Endothelial cell of umbilical vein (primary cell): ENCODE results near the gene CTIF. TPM values are rescaled to one million over a fixed set of nuclear protein-coding genes. Genes with fewer than 3 reads are reported as not detected.

ENCODE experiments used
- BruUV-seq: library from RNA; stranded (reverse); fragments of 400-500 nt; replicated peaks from 2 replicates; lab custom pipeline; 2021; lab: Mats Ljungman, UMichigan
- CTCF ChIA-PET: fragments of 300-600, 350-600 bp; sonication (Branson Sonifier 250); formaldehyde crosslinking; loops from one replicate; lab custom pipeline; 2021; ENCODE audit warnings: antibody characterized with exemption, inconsistent platforms; lab: Charles Lee
- POLR2A ChIA-PET: fragments of 300-600, 350-600 bp; sonication (Branson Sonifier 250); formaldehyde crosslinking; loops from one replicate; lab custom pipeline; 2021; ENCODE audit warnings: antibody characterized with exemption, inconsistent platforms; lab: Charles Lee
- DNase-seq: peaks from one replicate; pipeline ENCODE4 v3.0.0-alpha.2; 2011; ENCODE audit warnings: low read depth, low spot score
- FAIRE-seq: peaks from 2 replicates; lab custom pipeline; 2011; peaks lifted over from hg19 to GRCh38; lab: Jason Lieb, UNC
- H2AFZ ChIP-seq: 2 replicates; pipeline ENCODE4 v1.6.0; 2012; ENCODE audit warnings: low read depth, low read length, control low read depth, inconsistent platforms
- H3K27ac ChIP-seq: 2 replicates; pipeline ENCODE4 v1.5.1; 2011; ENCODE audit warnings: low read depth, mild to moderate bottlenecking, control low read depth, low read length, moderate library complexity; ENCODE audit not compliant: insufficient read depth
- H3K27me3 ChIP-seq, 2 experiments: 2 replicates each; pipeline versions ENCODE4 v1.6.0 to v1.6.1; 2011; ENCODE audit warnings: low read length in 2 of 2, mixed read lengths in 1 of 2; ENCODE audit not compliant: control insufficient read depth in 2 of 2, insufficient read depth in 2 of 2
- H3K36me3 ChIP-seq, 2 experiments: 2 replicates in 1 of 2; 3 replicates in 1 of 2; pipeline ENCODE4 v1.5.1; 2011; ENCODE audit warnings: low read length in 2 of 2, mild to moderate bottlenecking in 1 of 2, moderate library complexity in 1 of 2; ENCODE audit not compliant: control insufficient read depth in 2 of 2, insufficient read depth in 2 of 2; ENCODE audit errors: extremely low read depth in 1 of 2
- H3K4me1 ChIP-seq: 3 replicates; pipeline ENCODE4 v1.5.1; 2011; ENCODE audit warnings: mild to moderate bottlenecking, low read length; ENCODE audit not compliant: control insufficient read depth, insufficient read depth; ENCODE audit errors: extremely low read depth
- H3K4me2 ChIP-seq: 2 replicates; pipeline ENCODE4 v1.6.1; 2011; ENCODE audit warnings: low read length, control low read depth, mixed read lengths; ENCODE audit not compliant: insufficient read depth
- H3K4me3 ChIP-seq, 3 experiments: fragments of 200-600 bp in 1 of 3; sonication (generic), shearing (Covaris generic) in 1 of 3; replicated peaks in 1 of 3; 2 replicates each; pipeline ENCODE4 v1.5.1; 2011 to 2016; ENCODE audit warnings: control low read depth in 3 of 3, low read length in 3 of 3, mild to moderate bottlenecking in 2 of 3, inconsistent platforms in 1 of 3, low read depth in 1 of 3, moderate library complexity in 1 of 3; ENCODE audit not compliant: insufficient read depth in 1 of 3
- H3K79me2 ChIP-seq: 2 replicates; pipeline ENCODE4 v1.6.0; 2012; ENCODE audit warnings: low read length, inconsistent platforms; ENCODE audit not compliant: control insufficient read depth, insufficient read depth
- H3K9ac ChIP-seq: replicated peaks from 2 replicates; pipeline ENCODE3; 2011; ENCODE audit warnings: low read length, control low read depth; ENCODE audit not compliant: insufficient read depth; ENCODE audit errors: extremely low read depth
- H3K9me1 ChIP-seq: replicated peaks from 3 replicates; pipeline ENCODE4 v1.6.0; 2011; ENCODE audit warnings: mild to moderate bottlenecking, low read length; ENCODE audit not compliant: control insufficient read depth, insufficient read depth; ENCODE audit errors: extremely low read depth
- H3K9me3 ChIP-seq: replicated peaks from 2 replicates; pipeline ENCODE4 v1.5.1; 2012; ENCODE audit warnings: low read length, inconsistent platforms; ENCODE audit not compliant: control insufficient read depth, insufficient read depth
- H4K20me1 ChIP-seq: replicated peaks from 2 replicates; pipeline ENCODE3; 2011; ENCODE audit warnings: mild to moderate bottlenecking, low read length; ENCODE audit not compliant: control insufficient read depth, insufficient read depth; ENCODE audit errors: extremely low read depth
- CTCF ChIP-seq, 2 donors: IDR thresholded peaks; 1 replicate in 1 of 2; 2 replicates in 1 of 2; pipeline ENCODE4 v1.5.1; 2011; ENCODE audit warnings: low read length in 2 of 2, mild to moderate bottlenecking in 2 of 2, moderate library complexity in 2 of 2, control low read depth in 1 of 2, inconsistent platforms in 1 of 2, low read depth in 1 of 2; ENCODE audit not compliant: insufficient read depth in 1 of 2; ENCODE audit errors: extremely low read depth in 1 of 2
- EZH2 ChIP-seq: IDR thresholded peaks from 2 replicates; pipeline ENCODE4 v1.6.1; 2012; ENCODE audit warnings: borderline replicate concordance, low read depth, mild to moderate bottlenecking, moderate library complexity, low read length, inconsistent platforms; ENCODE audit not compliant: severe bottlenecking
- FOS ChIP-seq: IDR thresholded peaks from 2 replicates; pipeline ENCODE4 v1.6.1; 2011; ENCODE audit warnings: mild to moderate bottlenecking, low read length, moderate library complexity, borderline replicate concordance; ENCODE audit not compliant: insufficient read depth
- GATA2 ChIP-seq: IDR thresholded peaks from 2 replicates; pipeline ENCODE4 v1.7.0; 2011; ENCODE audit warnings: low read depth, mild to moderate bottlenecking, moderate library complexity, mixed read lengths, low read length; ENCODE audit not compliant: insufficient read length, insufficient read depth
- JUN ChIP-seq: IDR thresholded peaks from 2 replicates; pipeline ENCODE4 v1.6.1; 2011; ENCODE audit warnings: borderline replicate concordance, low read depth; ENCODE audit not compliant: insufficient read length, insufficient read depth
- MAX ChIP-seq: IDR thresholded peaks from 2 replicates; pipeline ENCODE4 v1.6.1; 2011; ENCODE audit not compliant: insufficient read depth, insufficient read length
- MYC ChIP-seq: IDR thresholded peaks from one replicate; pipeline ENCODE4 v1.6.1; 2011; ENCODE audit warnings: mild to moderate bottlenecking, low read depth, low read length
- POLR2A ChIP-seq: IDR thresholded peaks from 2 replicates; pipeline ENCODE4 v1.6.1; 2012; ENCODE audit warnings: low read depth, mild to moderate bottlenecking, control low read depth, low read length
- POLR2AphosphoS5 ChIP-seq: IDR thresholded peaks from 2 replicates; pipeline ENCODE4 v1.6.1; 2012; ENCODE audit warnings: low read depth, mild to moderate bottlenecking, control low read depth, low read length, moderate library complexity; ENCODE audit not compliant: insufficient read depth
- dilution Hi-C: fragments of 300-500 bp; cut with MboI; formaldehyde crosslinking; loops from one replicate; pipeline ENCODE4 v1.15.0; 2019; ENCODE audit warnings: low sequenced_read_pairs; ENCODE audit not compliant: extremely low pct_ligation_motif_present
- intact Hi-C: fragments of 100-400 bp; cut with micrococcal nuclease; formaldehyde crosslinking; loops from one replicate; pipeline ENCODE4 v1.10.0; 2022
- polyA plus RNA-seq, 4 experiments: library from polyadenylated mRNA; depleted of rRNA in 3 of 4; stranded (reverse) in 3 of 4; unstranded in 1 of 4; fragments of >200 nt; gene quantifications; 2 replicates each; pipeline versions ENCODE4 v1.2.1 to v1.2.3, GENCODE V29; 2011 to 2012; ENCODE audit warnings: missing spikeins in 1 of 4
- total RNA-seq: library from RNA; stranded (reverse); gene quantifications from 2 replicates; pipeline ENCODE4 v1.2.3, GENCODE V29; 2021

CTIF gene
- total and polyA plus RNA-seq, 2 donors (not counting 3 experiments of a cell fraction or from before 2014, with no cell fraction given): 20.9 to 57.7 TPM

- Histone ChIP-seq H3K79me2 (no peaks in the 10 kb centered on the region), H3K36me3 (no peaks in the 10 kb centered on the region), H3K27me3 (no peaks in the 10 kb centered on the region), H3K9me1 (no peaks in the 10 kb centered on the region), H4K20me1 (peaks cover under 1% of the 10 kb centered on the region), H2AFZ (no peak overlapping the region), H3K27ac (no peak overlapping the region), H3K9me3 (no peaks in the 10 kb centered on the region), H3K4me3 (no peak overlapping the region), H3K4me2 (no peak overlapping the region), H3K4me1 (no peaks in the 10 kb centered on the region), H3K9ac (no peak overlapping the region)
- BruUV-seq: no TSS peak
- ChIA-PET POLR2A (no interaction called here), CTCF (no interaction called here)
- intact Hi-C loops: no loop called here
- no peak for FAIRE-seq
- TF ChIP-seq EZH2: no peak
- TF ChIP-seq MYC: no peak
- no peak for TF ChIP-seq CTCF (IDR thresholded peaks at IDR 0.05; ENCODE audit: extremely low read depth in 1 of 2, insufficient read depth in 1 of 2, low read depth in 1 of 2, low read length in 2 of 2)
- no peak for TF ChIP-seq MAX
- no peak for TF ChIP-seq POLR2A
- no peak for TF ChIP-seq FOS
- no peak for TF ChIP-seq JUN
- no peak for TF ChIP-seq POLR2AphosphoS5
- no peak for TF ChIP-seq GATA2
- DNase-seq: no peak
- dilution Hi-C loops: no loop called here
Observed at GRCh38 chr18:48611785-48612480, 73.1 kb downstream of the CTIF start.
